ENCODE measurements around the gene ADAMTS9. TPM values are rescaled to one million over a fixed set of nuclear protein-coding genes. Genes with fewer than 3 reads are reported as not detected.

The ADAMTS9 gene
- total and polyA plus RNA-seq, 9 of the 15 experiments (the other 6 are each of a cell fraction or from before 2014, with no cell fraction given) = 0.05 to 0.32 (median 0.13) TPM; not detected in 2

GRCh38 chr3:64668582-64669510, 19.0 kb downstream of the ADAMTS9 start (continued):
- TF ChIP-seq ZBTB11 (CRISPR knock-in tag; IDR thresholded peaks at IDR 0.05) (peak in 1 of 3 experiments; percentile 24; a peak in 1 of 6 replicates), RFX7 (CRISPR knock-in tag; IDR thresholded peaks at IDR 0.05) (no peak)

GRCh38 chr3:64667887-64668581, 19.8 kb downstream of the ADAMTS9 start:
- CTCF ChIA-PET (ENCODE audit: low intra/inter-chr PET ratio) = no interaction called here
- POLR2A ChIA-PET = interaction anchor here (0.7 kb wide), 1 partner anchor 15 kb away, joined by 3 read pairs; no protein-coding TSS in a partner anchor
- intact Hi-C loops (cut with micrococcal nuclease) (no loop called here), in situ Hi-C loops (cut with MboI) (no loop called here)
- no peaks in the 10 kb centered on the region for H3K9me1 ChIP-seq (ENCODE audit: control insufficient read depth, insufficient read depth, low read length)
- TF ChIP-seq ZBTB11 (CRISPR knock-in tag; IDR thresholded peaks at IDR 0.05) (peak in 1 of 3 experiments; percentile 29; a peak in 2 of 6 replicates), TGIF2 (CRISPR knock-in tag; IDR thresholded peaks at IDR 0.05) (no peak), TOE1 (IDR thresholded peaks at IDR 0.05; ENCODE audit: borderline replicate concordance) (no peak), TOE1 (CRISPR knock-in tag; IDR thresholded peaks at IDR 0.05; ENCODE audit: borderline replicate concordance, low read depth) (no peak), FOXK2 (conservative IDR thresholded peaks at IDR 0.05 in 1 of 2, IDR thresholded peaks at IDR 0.05 in 1 of 2; ENCODE audit: low read depth in 2 of 2) (no peak), CREB3 (tag; conservative IDR thresholded peaks at IDR 0.05; ENCODE audit: low read depth) (no peak)
- H3K27me3 ChIP-seq (ENCODE audit: control insufficient read depth in 2 of 2, insufficient read depth in 2 of 2, low read length in 2 of 2) = no peaks in the 10 kb centered on the region; a peak in 1 of 5 replicates
- H3K9me3 ChIP-seq (replicated peaks; ENCODE audit: control insufficient read depth, insufficient read depth, low read depth, low read length) = no peaks in the 10 kb centered on the region
- FAIRE-seq (no peak), DNase-seq (ENCODE audit: extremely low read depth in 1 of 4, low spot score in 3 of 4) (no peak), ATAC-seq (no peak)
- no peaks in the 10 kb centered on the region for H3K4me1 ChIP-seq (replicated peaks in 1 of 2; ENCODE audit: control insufficient read depth in 2 of 2, insufficient read depth in 2 of 2, low read length in 2 of 2)
- no peak overlapping the region for H3K4me2 ChIP-seq (ENCODE audit: insufficient read depth, low read length)
- H4K20me1 ChIP-seq (replicated peaks; ENCODE audit: control insufficient read depth, insufficient read depth, low read length) = no peaks in the 10 kb centered on the region
- no peak overlapping the region for H3K9ac ChIP-seq (ENCODE audit: insufficient read depth in 1 of 2, low read depth in 2 of 2, low read length in 2 of 2)
- H3K27ac ChIP-seq (ENCODE audit: extremely low read depth, low read depth, low read length) = no peak overlapping the region
- H3K79me2 ChIP-seq (ENCODE audit: control insufficient read depth, insufficient read depth, low read length) = no peaks in the 10 kb centered on the region
- WGBS (ENCODE audit: insufficient coverage, low coverage, missing lambda C conversion rate) = 5% methylated on average over 13 of the region's 13 CpGs
- no peak overlapping the region for H2AFZ ChIP-seq (ENCODE audit: low read depth, low read length)
- no peaks in the 10 kb centered on the region for H3K36me3 ChIP-seq (ENCODE audit: control insufficient read depth, insufficient read depth, low read length)
- no peak overlapping the region for H3K4me3 ChIP-seq
- no TSS peak for BruUV-seq (replicated peaks)

All from K562 (cell line).